Measurements from ENCODE around the gene CHST11. TPM values are rescaled to one million over a fixed set of nuclear protein-coding genes. Genes with fewer than 3 reads are reported as not detected.

CHST11 gene
- total and polyA plus RNA-seq, 2 of the 4 experiments (the other 2 are of a cell fraction), result 1.4 to 2.7 TPM

- POLR2A ChIA-PET (ENCODE audit: unreplicated experiment), result no interaction called here
- in situ Hi-C loops (cut with MboI; ENCODE audit: low sequenced_read_pairs), result no loop called here
- DNase-seq, result no peak
These were observed 62.7 kb downstream of the CHST11 start for GRCh38 chr12:104519190-104520019.

More at GRCh38 chr12:104519190-104520019, 62.7 kb downstream of the CHST11 start:
- dilution Hi-C loops (cut with HindIII; ENCODE audit: low sequenced_read_pairs, unreplicated experiment), result no loop called here
- H3K27ac ChIP-seq (ENCODE audit: insufficient read depth, low read length), result no peak overlapping the region
- BruUV-seq (replicated peaks), result no TSS peak
- H2AK5ac ChIP-seq (ENCODE audit: low read depth, low read length), result no peak overlapping the region
- TF ChIP-seq CTCF (conservative IDR thresholded peaks at IDR 0.05; ENCODE audit: low read depth, low read length), result no peak
- TF ChIP-seq RCOR1 (IDR thresholded peaks at IDR 0.05; ENCODE audit: insufficient replicate concordance, low read length), result no peak
- TF ChIP-seq FOS (IDR thresholded peaks at IDR 0.05; ENCODE audit: low read depth, low read length), result no peak
- no peak for TF ChIP-seq POLR2A (IDR thresholded peaks at IDR 0.05; ENCODE audit: low read depth, low read length)
- no peak for TF ChIP-seq CHD1 (IDR thresholded peaks at IDR 0.05; ENCODE audit: low read depth, low read length)
- no peak for TF ChIP-seq MAZ (IDR thresholded peaks at IDR 0.05; ENCODE audit: borderline replicate concordance, low read depth, low read length)
- no peak for TF ChIP-seq MAFK (IDR thresholded peaks at IDR 0.05; ENCODE audit: low read depth, low read length)
- no peak for TF ChIP-seq NFE2L2 (IDR thresholded peaks at IDR 0.05; ENCODE audit: low read depth, low read length)
- TF ChIP-seq ELK1 (IDR thresholded peaks at IDR 0.05; ENCODE audit: borderline replicate concordance, low read depth, low read length), result no peak
- no peak for TF ChIP-seq MXI1 (IDR thresholded peaks at IDR 0.05; ENCODE audit: borderline replicate concordance, low read depth, low read length)
- TF ChIP-seq CEBPB (IDR thresholded peaks at IDR 0.05; ENCODE audit: low read depth, low read length), result no peak
- TF ChIP-seq SMC3 (IDR thresholded peaks at IDR 0.05; ENCODE audit: low read depth, low read length), result no peak
- TF ChIP-seq RAD21 (IDR thresholded peaks at IDR 0.05; ENCODE audit: low read length), result no peak
- no peak for TF ChIP-seq RFX5 (IDR thresholded peaks at IDR 0.05; ENCODE audit: low read depth, low read length)
- TF ChIP-seq BHLHE40 (IDR thresholded peaks at IDR 0.05; ENCODE audit: low read depth, low read length), result no peak
- no peak for TF ChIP-seq USF2 (IDR thresholded peaks at IDR 0.05; ENCODE audit: low read depth, low read length)
- H3K56ac ChIP-seq (ENCODE audit: extremely low read depth, insufficient read depth, low read length), result no peak overlapping the region
- no peaks in the 10 kb centered on the region for H3K9me3 ChIP-seq (ENCODE audit: control insufficient read depth, insufficient read depth, low read length)
- H3K79me1 ChIP-seq (ENCODE audit: low read depth in 1 of 2, low read length in 2 of 2), result no peaks in the 10 kb centered on the region
- no peak overlapping the region for H4K5ac ChIP-seq (ENCODE audit: low read depth, low read length)
- H2BK20ac ChIP-seq (ENCODE audit: low read depth, low read length), result no peak overlapping the region
- H2BK120ac ChIP-seq (ENCODE audit: low read depth, low read length), result no peak overlapping the region
- H2BK5ac ChIP-seq (ENCODE audit: low read depth, low read length, poor library complexity, severe bottlenecking), result no peak overlapping the region
- H2AK9ac ChIP-seq (replicated peaks; ENCODE audit: low read depth, low read length, poor library complexity), result no peak overlapping the region
- no peak overlapping the region for H2BK15ac ChIP-seq (ENCODE audit: low read depth, low read length)
- intact Hi-C loops (cut with micrococcal nuclease), result no loop called here
- H3K23ac ChIP-seq (ENCODE audit: low read depth, low read length), result no peak overlapping the region
- no peaks in the 10 kb centered on the region for H3K9me1 ChIP-seq (ENCODE audit: insufficient read depth, low read length)
- no peak overlapping the region for H4K8ac ChIP-seq (ENCODE audit: low read depth in 2 of 2, low read length in 2 of 2)
- H3K9ac ChIP-seq (ENCODE audit: low read depth, low read length), result no peak overlapping the region
- H4K20me1 ChIP-seq (ENCODE audit: insufficient read depth, low read length), result no peaks in the 10 kb centered on the region
- no peak overlapping the region for H3K14ac ChIP-seq (replicated peaks; ENCODE audit: low read depth, low read length)
- H4K91ac ChIP-seq (ENCODE audit: insufficient read depth, low read depth, low read length), result no peak overlapping the region
- H2AFZ ChIP-seq (replicated peaks; ENCODE audit: low read length, poor library complexity), result no peak overlapping the region
- no peak overlapping the region for H3K18ac ChIP-seq (ENCODE audit: low read depth, low read length)
- H3K36me3 ChIP-seq (ENCODE audit: control insufficient read depth, insufficient read depth, low read length), result no peaks in the 10 kb centered on the region
- CTCF ChIA-PET, result no interaction called here
- no peak for ATAC-seq (ENCODE audit: low read depth)
- no peak overlapping the region for H3K4me2 ChIP-seq (ENCODE audit: low read depth, low read length)
- no peak overlapping the region for H3K4me3 ChIP-seq (ENCODE audit: insufficient read depth, low read depth, low read length)
- WGBS, 2 experiments (ENCODE audit: extremely low coverage in 2 of 2, insufficient read length in 1 of 2), result 60% methylated on average over 1 of the region's 7 CpGs; no CpG with 5 or more reads in 1 of the 2 experiments
- H3K27me3 ChIP-seq (ENCODE audit: control insufficient read depth, insufficient read depth, low read length), result peaks cover 4% of the 10 kb centered on the region
- no peaks in the 10 kb centered on the region for H3K4me1 ChIP-seq (ENCODE audit: control insufficient read depth, insufficient read depth, low read length)
- H3K4ac ChIP-seq (ENCODE audit: low read depth, low read length), result no peak overlapping the region
